AG04450 (cell line): ENCODE results near the gene PLA2G4F. TPM values are rescaled to one million over a fixed set of nuclear protein-coding genes. Genes with fewer than 3 reads are reported as not detected.

Source experiments
- CTCF ChIA-PET: fragments of 300-600, 350-600 bp; formaldehyde crosslinking; extraction: SDS; loops from one replicate; lab custom pipeline; 2022; ENCODE audit warnings: antibody characterized with exemption, inconsistent platforms; lab: Charles Lee
- POLR2A ChIA-PET: fragments of 350-600 bp; formaldehyde crosslinking; extraction: SDS; loops from one replicate; lab custom pipeline; 2021; ENCODE audit warnings: antibody characterized with exemption, inconsistent platforms; lab: Yijun Ruan, JAX
- DNase-seq: peaks from one replicate; pipeline ENCODE4 v3.0.0-alpha.2; 2011; ENCODE audit warnings: low read depth, low spot score
- H3K27ac ChIP-seq: one replicate; pipeline ENCODE4 v1.5.1; 2012; ENCODE audit warnings: low read depth, low read length, control low read depth
- H3K27me3 ChIP-seq: one replicate; pipeline ENCODE4 v1.6.0; 2012; ENCODE audit warnings: low read length; ENCODE audit not compliant: control insufficient read depth, insufficient read depth
- H3K4me3 ChIP-seq: 2 replicates; pipeline ENCODE4 v1.5.1; 2011; ENCODE audit warnings: mild to moderate bottlenecking, low read depth, low read length, control low read depth
- H3K9me3 ChIP-seq: 2 replicates; pipeline ENCODE4 v1.5.1; 2012; ENCODE audit warnings: low read length; ENCODE audit not compliant: control insufficient read depth, insufficient read depth
- polyA plus RNA-seq: library from polyadenylated mRNA; depleted of rRNA; stranded (reverse); fragments of >200 nt; gene quantifications from 2 replicates; pipeline ENCODE4 v1.2.3, GENCODE V29; 2011
- TF ChIP-seq, protein P1 (sequence below): IDR thresholded peaks from 2 replicates; pipeline ENCODE4 v1.5.1; 2011; ENCODE audit warnings: low read depth, low read length, control low read depth, inconsistent platforms

The PLA2G4F gene
- polyA plus RNA-seq, 1 experiment: not detected

DNA sequence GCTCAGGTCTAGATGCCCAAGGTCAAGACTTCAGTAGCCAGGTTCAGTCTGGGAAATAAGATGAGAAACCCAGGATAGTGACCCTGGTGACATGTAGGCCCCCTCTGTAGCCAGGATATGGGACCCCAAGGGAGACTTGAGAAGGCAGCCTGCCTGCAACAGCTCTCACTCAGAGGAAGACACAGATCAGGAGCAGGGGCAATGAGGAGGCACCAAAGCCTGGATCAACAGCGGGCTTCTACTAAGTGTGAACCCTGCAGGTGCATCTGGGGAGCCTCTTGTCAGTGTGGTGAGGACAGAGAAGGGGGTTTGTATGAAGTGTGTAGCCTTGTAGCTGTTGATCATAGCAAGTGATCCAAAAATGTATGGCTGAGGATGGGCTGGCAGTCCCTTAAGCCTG, 25.4 kb downstream of the PLA2G4F start:
- no peak overlapping the region for H3K4me3 ChIP-seq
- no peaks in the 10 kb centered on the region for H3K9me3 ChIP-seq
- TF ChIP-seq, protein P1, sequence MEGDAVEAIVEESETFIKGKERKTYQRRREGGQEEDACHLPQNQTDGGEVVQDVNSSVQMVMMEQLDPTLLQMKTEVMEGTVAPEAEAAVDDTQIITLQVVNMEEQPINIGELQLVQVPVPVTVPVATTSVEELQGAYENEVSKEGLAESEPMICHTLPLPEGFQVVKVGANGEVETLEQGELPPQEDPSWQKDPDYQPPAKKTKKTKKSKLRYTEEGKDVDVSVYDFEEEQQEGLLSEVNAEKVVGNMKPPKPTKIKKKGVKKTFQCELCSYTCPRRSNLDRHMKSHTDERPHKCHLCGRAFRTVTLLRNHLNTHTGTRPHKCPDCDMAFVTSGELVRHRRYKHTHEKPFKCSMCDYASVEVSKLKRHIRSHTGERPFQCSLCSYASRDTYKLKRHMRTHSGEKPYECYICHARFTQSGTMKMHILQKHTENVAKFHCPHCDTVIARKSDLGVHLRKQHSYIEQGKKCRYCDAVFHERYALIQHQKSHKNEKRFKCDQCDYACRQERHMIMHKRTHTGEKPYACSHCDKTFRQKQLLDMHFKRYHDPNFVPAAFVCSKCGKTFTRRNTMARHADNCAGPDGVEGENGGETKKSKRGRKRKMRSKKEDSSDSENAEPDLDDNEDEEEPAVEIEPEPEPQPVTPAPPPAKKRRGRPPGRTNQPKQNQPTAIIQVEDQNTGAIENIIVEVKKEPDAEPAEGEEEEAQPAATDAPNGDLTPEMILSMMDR: no peak
- CTCF ChIA-PET: no interaction called here
- POLR2A ChIA-PET: no interaction called here
- DNase-seq: no peak
- no peak overlapping the region for H3K27ac ChIP-seq
- H3K27me3 ChIP-seq: peaks cover 32% of the 10 kb centered on the region

DNA sequence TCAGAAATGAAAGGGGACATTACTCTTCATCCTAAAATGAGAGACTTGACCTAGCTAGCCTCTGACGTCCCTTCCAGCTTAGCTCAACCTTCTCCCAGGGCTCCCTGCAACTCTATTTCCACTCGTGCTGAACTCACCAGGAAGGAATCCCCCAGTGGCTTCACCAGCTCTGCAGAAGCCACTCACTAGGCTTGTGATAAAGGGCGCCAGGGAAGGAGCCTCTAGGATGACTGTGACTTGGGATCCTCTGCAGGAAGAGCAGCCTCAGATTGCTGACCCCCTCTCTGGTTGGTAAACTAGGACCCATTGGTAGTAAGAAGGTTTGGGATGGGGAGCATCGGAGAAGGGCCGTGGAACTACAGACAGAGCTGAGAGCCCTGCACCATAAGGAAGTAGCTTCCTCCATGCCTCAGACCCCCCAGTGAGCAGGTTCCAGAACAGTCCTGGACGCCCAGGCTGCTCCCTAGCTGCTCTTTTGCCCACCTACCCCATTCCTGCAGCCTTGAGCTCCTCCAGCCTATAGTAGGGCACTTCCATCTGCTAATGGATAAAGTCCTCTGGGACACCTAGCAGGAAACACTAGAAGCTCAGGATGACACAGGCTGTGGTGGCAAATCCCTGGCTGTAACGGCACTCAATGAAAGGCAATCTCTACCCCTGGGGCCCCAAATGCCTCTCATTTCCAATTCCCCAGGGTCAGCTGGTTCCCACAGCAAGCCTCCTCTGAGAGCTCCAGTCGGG, 26.0 kb downstream of the PLA2G4F start:
- DNase-seq: no peak
- Histone ChIP-seq H3K27me3 (peaks cover 32% of the 10 kb centered on the region), H3K9me3 (no peaks in the 10 kb centered on the region), H3K27ac (no peak overlapping the region), H3K4me3 (no peak overlapping the region)
- ChIA-PET POLR2A (no interaction called here), CTCF (interaction anchor here (1.2 kb wide), 1 partner anchor 46 kb away, joined by 4 read pairs; no protein-coding TSS in a partner anchor)
- TF ChIP-seq, protein P1: no peak

DNA sequence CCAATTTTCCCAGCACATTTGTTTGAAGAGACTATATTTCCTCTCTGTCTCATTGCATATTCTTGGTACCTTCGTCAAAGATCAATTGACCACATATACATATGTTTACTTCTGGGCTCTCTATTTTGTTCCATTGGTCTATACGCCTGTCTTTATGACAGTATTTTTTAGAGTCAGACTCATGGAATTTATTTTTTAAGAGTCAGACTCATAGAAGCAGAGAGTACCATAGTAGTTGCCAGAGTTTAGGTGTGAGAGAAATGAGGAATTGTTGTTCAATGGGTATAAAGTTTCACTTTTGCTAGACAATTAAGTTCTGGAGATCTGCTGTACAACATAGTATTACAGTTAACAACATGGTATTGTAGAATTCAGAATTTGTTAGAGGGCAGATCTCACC, 27.1 kb downstream of the PLA2G4F start:
- Histone ChIP-seq H3K4me3 (no peak overlapping the region), H3K27ac (no peak overlapping the region), H3K9me3 (no peaks in the 10 kb centered on the region), H3K27me3 (peaks cover 36% of the 10 kb centered on the region)
- TF ChIP-seq, protein P1: no peak
- CTCF ChIA-PET: interaction anchor here (1.2 kb wide), 1 partner anchor 45 kb away, joined by 4 read pairs; no protein-coding TSS in a partner anchor
- POLR2A ChIA-PET: no interaction called here
- no peak for DNase-seq

DNA sequence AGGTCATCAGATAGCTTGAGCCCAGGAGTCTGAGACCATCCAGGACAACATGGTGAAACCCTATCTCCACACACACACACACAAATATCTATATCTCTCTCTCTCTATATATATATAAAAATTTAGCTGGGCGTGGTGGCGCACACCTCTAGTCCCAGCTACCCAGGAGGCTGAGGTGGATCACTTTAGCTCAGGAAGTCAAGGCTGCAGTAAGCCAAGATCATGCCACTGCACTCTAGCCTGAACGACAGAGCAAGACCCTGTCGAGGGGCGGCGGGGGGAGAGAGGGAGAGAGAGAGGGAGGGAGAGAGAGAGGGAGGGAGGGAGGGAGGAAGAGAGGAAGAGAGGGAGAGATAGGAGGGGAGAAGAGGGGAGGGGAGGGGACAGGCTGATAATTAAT, 28.0 kb downstream of the PLA2G4F start:
- ChIA-PET POLR2A (no interaction called here), CTCF (no interaction called here)
- TF ChIP-seq, protein P1: no peak
- DNase-seq: no peak
- H3K9me3 ChIP-seq: no peaks in the 10 kb centered on the region
- peaks cover 37% of the 10 kb centered on the region for H3K27me3 ChIP-seq
- no peak overlapping the region for H3K27ac ChIP-seq
- no peak overlapping the region for H3K4me3 ChIP-seq

DNA sequence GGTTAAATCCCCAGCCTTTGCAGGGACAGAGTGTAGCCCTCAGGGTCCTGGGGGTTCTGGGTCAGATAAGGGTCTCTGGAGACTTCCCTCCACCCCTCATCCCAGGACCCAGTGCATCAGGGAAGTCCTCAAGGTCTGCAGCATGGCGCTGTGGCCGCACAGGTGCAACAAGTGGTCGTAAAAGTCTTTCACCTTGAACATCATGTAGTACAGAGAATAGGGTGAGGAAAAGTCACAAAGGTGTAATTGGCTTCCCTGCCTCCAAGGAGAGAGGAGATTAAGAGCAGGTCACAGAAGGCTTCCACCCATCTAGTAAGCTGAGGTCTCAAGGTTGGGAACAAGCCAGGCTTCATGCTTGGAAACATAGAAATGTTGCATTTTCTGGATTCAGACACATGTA, 32.9 kb downstream of the PLA2G4F start:
- Histone ChIP-seq H3K4me3 (no peak overlapping the region), H3K9me3 (no peaks in the 10 kb centered on the region), H3K27ac (no peak overlapping the region), H3K27me3 (peaks cover 45% of the 10 kb centered on the region)
- DNase-seq: no peak
- TF ChIP-seq, protein P1: no peak
- POLR2A ChIA-PET: no interaction called here
- CTCF ChIA-PET: interaction anchor here (1.1 kb wide), 1 partner anchor 40 kb away, joined by 3 read pairs; no protein-coding TSS in a partner anchor
